HG03280 (cell line): ENCODE results near the gene CTNND2.
"Not testable (repeated sequence)": the region's sequence is repeated elsewhere in the genome, so short reads cannot be mapped to it uniquely, and the experiment has no call there.

Experiments used
- ATAC-seq: cut with Tn5 transposase; IDR thresholded peaks from one replicate; pipeline ENCODE4 v1.9.1; 2021; ENCODE audit warnings: mild to moderate bottlenecking, moderate library complexity; ENCODE audit not compliant: unreplicated experiment

The CTNND2 gene

GRCh38 chr5:11139217-11139865 is 764.9 kb downstream of the CTNND2 start:
- ATAC-seq, result no peak

- ATAC-seq, result no peak
These were observed 774.1 kb downstream of the CTNND2 start for GRCh38 chr5:11130131-11130530.

DNA sequence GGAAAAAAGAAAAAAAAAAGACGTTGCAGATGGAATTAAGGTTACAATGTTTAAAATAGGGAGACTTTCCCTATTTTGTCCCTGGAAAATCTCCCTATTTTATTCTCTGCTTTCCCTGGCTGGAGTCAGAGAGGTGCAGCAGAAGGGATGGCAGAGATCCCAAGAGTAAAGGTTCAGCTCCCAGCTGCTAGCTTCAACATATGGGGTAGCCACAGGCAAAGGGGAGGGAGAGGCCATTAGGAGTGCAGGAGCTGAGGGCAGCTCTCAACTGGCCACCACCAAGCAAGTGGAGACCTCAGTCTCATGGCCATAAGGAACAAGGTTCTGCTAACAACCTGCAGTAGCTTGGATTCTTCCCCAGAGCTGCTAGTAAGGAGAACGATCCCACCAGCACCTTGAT is 776.2 kb downstream of the CTNND2 start:
- ATAC-seq, result no peak

DNA sequence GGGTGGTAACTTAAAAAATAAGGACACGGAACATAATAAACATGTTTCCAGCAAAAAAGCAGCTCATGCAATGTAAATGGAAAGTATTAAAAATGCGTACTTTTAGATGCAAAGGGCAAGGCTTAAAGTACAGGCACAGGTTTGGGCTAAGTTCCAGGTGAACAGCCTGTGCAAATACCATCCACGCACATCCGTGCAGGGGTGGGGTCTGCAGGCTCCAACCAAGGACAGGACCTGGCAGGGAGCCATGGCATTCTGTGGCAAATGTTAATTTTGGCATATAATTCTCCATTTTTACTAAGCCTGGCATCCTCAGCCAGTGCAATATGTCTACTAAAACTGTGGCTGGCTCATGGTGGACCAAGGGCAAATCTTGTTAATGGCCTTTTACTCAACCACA is 777.4 kb downstream of the CTNND2 start:
- no peak for ATAC-seq

DNA sequence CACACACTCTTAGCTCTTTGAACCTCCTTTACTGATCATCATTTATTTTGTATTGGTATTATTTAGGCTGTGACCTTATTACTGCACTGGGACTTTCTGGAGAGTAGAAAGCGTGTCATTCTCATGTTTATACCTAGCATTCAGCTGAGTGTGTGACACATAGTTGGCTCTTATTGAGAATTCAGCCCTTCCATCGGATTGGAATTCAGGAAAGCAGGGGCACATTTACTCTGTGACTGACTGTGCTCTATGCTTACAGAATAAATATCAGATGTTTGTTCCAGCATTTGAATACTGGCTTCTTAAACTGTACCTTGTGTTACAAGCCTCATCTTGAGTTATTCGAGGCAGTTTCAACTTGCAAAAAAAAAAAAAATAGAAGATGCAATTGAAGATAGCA is 782.4 kb downstream of the CTNND2 start:
- no peak for ATAC-seq

DNA sequence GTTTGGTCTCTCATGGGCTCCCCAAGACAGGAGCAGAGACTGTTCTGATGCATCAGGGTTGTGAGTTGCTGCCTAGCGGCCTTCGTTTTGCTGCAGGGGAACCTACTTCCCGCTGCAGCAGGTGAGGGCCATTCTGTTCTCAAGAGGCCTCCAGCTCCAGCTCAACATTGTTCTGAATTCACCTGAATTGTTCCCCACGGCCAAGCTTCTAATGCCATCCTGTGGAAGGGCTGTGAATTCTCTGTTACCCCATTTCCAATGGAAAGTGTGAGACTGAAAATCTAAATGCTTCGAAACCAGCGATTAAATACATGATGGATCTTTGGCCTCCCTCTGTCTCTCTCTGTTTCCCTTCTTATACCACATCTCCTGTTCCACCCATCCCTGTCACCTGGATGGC is 794.1 kb downstream of the CTNND2 start:
- ATAC-seq, result no peak

GRCh38 chr5:11105696-11106095 is 798.5 kb downstream of the CTNND2 start:
- no peak for ATAC-seq

- no peak for ATAC-seq
These were observed 799.6 kb downstream of the CTNND2 start for GRCh38 chr5:11104651-11105112.

- no peak for ATAC-seq
These were observed 800.0 kb downstream of the CTNND2 start for GRCh38 chr5:11104210-11104609.

- no peak for ATAC-seq
These were observed 820.1 kb downstream of the CTNND2 start for GRCh38 chr5:11084111-11084510.

- no peak for ATAC-seq
These were observed 821.8 kb downstream of the CTNND2 start for GRCh38 chr5:11082404-11082945.

GRCh38 chr5:11076945-11077613 is 827.2 kb downstream of the CTNND2 start:
- no peak for ATAC-seq

GRCh38 chr5:11075035-11075805 is 829.0 kb downstream of the CTNND2 start:
- no peak for ATAC-seq

- ATAC-seq, result no peak
These were observed 831.7 kb downstream of the CTNND2 start for GRCh38 chr5:11072568-11072967.

DNA sequence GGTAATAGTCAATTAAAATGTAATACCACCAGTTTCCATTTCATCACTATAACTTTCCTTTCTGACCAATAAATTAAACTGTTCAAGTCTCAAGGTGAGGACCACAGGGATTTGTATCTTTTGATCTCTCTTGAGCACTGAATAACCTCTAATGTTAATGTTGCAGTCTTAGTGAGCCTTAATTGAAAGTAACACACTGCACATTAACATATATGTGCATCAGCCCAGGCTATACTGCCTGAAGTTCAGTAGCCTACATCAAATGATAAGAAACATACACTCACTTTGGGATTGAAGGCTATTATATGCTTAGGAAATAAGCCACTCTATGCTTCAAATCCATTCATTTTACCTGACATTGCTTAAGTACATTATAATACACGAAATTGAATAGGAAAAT is 832.2 kb downstream of the CTNND2 start:
- ATAC-seq, result no peak

DNA sequence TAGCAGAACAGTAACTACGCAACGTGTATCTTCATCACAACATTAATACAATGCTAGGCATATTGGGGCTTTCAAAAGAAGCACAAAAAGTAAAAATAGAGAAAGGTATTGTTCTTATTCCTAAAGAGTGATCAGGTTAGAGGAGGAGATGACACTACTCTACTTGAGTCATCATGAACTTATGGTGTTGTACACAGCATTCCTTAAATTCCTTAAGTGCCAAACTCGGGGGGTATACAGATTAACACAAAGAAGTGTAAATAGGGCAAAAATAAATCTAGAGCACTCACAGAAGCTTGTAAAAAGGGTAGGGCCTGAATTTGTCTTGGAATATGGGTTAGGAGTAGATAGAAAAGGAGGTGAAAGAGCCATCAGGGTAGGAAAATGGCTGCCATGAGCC is 835.2 kb downstream of the CTNND2 start:
- no peak for ATAC-seq

- not testable (repeated sequence) for ATAC-seq
These were observed 838.5 kb downstream of the CTNND2 start for GRCh38 chr5:11065723-11066122.

- ATAC-seq, result no peak
These were observed 839.3 kb downstream of the CTNND2 start for GRCh38 chr5:11064763-11065450.

- no peak for ATAC-seq
These were observed 841.8 kb downstream of the CTNND2 start for GRCh38 chr5:11062397-11062796.

DNA sequence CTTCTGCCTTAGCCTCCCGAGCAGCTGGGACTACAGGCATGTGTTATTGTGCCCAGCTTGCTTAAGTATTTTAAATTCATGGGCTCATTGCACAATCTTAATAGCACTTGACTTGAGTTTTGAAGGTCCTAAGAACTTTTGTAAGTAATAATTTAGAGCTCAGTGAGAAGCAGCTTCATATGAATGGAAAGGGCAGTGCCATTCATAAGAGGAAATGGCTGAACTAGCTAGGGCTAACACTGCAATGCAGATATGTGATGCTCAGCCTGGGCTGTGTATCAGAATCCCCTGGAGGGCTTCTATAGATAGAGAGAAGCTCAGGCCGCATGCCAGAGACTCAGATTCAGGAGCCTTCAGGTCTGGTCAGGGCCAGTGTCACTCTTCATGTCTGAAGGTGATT is 847.7 kb downstream of the CTNND2 start:
- no peak for ATAC-seq

DNA sequence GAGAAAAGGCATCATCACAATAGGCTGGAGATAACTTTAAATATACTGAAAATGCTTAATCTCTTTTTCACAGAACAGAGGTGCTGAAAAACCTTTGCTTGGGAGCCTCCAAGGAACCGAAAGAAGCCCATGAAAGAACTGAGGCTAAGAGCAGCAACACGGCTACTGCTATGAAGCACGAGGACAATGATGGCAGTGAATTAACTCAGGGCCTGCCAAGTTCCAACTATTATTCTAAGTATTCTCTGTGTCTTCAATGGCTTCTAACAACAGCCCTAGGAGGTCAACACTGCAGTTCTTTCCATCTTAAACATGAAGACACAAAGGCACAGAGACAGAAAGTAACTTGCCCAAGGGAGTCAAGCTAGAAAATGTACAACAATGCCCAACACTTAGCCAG is 850.2 kb downstream of the CTNND2 start:
- ATAC-seq, result no peak
